IMR-90 (cell line): ENCODE data around the gene ASB7. TPM values are rescaled to one million over a fixed set of nuclear protein-coding genes. Genes with fewer than 3 reads are reported as not detected.

Experiments used
- ATAC-seq: fragments of 200-7000 bp; cut with Tn5 transposase; 2 replicates; pipeline ENCODE4 v1.9.1; 2020; ENCODE audit warnings: low read depth, mild to moderate bottlenecking, moderate library complexity
- BruUV-seq: library from RNA; stranded (reverse); fragments of 400-500 nt; replicated peaks from 2 replicates; lab custom pipeline; 2021; lab: Mats Ljungman, UMichigan
- CTCF ChIA-PET: fragments of 300-600 bp; formaldehyde crosslinking; extraction: SDS; loops from one replicate; lab custom pipeline; 2021; ENCODE audit warnings: antibody characterized with exemption; lab: Yijun Ruan, JAX
- POLR2A ChIA-PET: fragments of 300-600 bp; sonication (Branson Sonifier 250); formaldehyde crosslinking; loops from one replicate; lab custom pipeline; 2022; ENCODE audit warnings: antibody characterized with exemption; ENCODE audit not compliant: unreplicated experiment; lab: Charles Lee
- DNase-seq: peaks from one replicate; pipeline ENCODE4 v3.0.0; 2013
- H2AFZ ChIP-seq: replicated peaks from 2 replicates; pipeline ENCODE3; 2013; ENCODE audit warnings: low read length, mild to moderate bottlenecking; ENCODE audit not compliant: poor library complexity
- H2AK5ac ChIP-seq: 2 replicates; pipeline ENCODE4 v1.6.1; 2013; ENCODE audit warnings: low read depth, low read length, inconsistent platforms
- H2AK9ac ChIP-seq: replicated peaks from 2 replicates; pipeline ENCODE3; 2013; ENCODE audit warnings: mild to moderate bottlenecking, low read depth, low read length, moderate library complexity; ENCODE audit not compliant: poor library complexity
- H2BK120ac ChIP-seq: 2 replicates; pipeline ENCODE4 v1.6.1; 2013; ENCODE audit warnings: low read depth, low read length, inconsistent platforms
- H2BK15ac ChIP-seq: 3 replicates; pipeline ENCODE4 v1.6.1; 2013; ENCODE audit warnings: low read depth, low read length, inconsistent platforms
- H2BK20ac ChIP-seq: 2 replicates; pipeline ENCODE4 v1.6.1; 2013; ENCODE audit warnings: low read depth, mild to moderate bottlenecking, inconsistent platforms, low read length, moderate library complexity
- H2BK5ac ChIP-seq: 2 replicates; pipeline ENCODE4 v1.6.1; 2013; ENCODE audit warnings: mild to moderate bottlenecking, low read depth, low read length, inconsistent platforms; ENCODE audit not compliant: poor library complexity, severe bottlenecking
- H3K14ac ChIP-seq: replicated peaks from 2 replicates; pipeline ENCODE4 v1.6.1; 2013; ENCODE audit warnings: low read depth, low read length, inconsistent platforms
- H3K18ac ChIP-seq: 2 replicates; pipeline ENCODE4 v1.6.1; 2013; ENCODE audit warnings: low read depth, low read length, control low read depth
- H3K23ac ChIP-seq: 2 replicates; pipeline ENCODE4 v1.6.1; 2013; ENCODE audit warnings: low read depth, low read length, inconsistent platforms
- H3K27ac ChIP-seq: 2 replicates; pipeline ENCODE4 v1.5.1; 2013; ENCODE audit warnings: mild to moderate bottlenecking, control low read depth, low read length; ENCODE audit not compliant: insufficient read depth
- H3K27me3 ChIP-seq: 2 replicates; pipeline ENCODE4 v1.6.1; 2013; ENCODE audit warnings: low read length; ENCODE audit not compliant: control insufficient read depth, insufficient read depth
- H3K36me3 ChIP-seq: 2 replicates; pipeline ENCODE4 v1.6.1; 2013; ENCODE audit warnings: low read length, mixed read lengths; ENCODE audit not compliant: control insufficient read depth, insufficient read depth
- H3K4ac ChIP-seq: 2 replicates; pipeline ENCODE4 v1.6.1; 2013; ENCODE audit warnings: low read depth, low read length, inconsistent platforms
- H3K4me1 ChIP-seq: 2 replicates; pipeline ENCODE4 v1.6.1; 2013; ENCODE audit warnings: low read length, mixed read lengths; ENCODE audit not compliant: control insufficient read depth, insufficient read depth
- H3K4me2 ChIP-seq: 2 replicates; pipeline ENCODE4 v1.6.1; 2013; ENCODE audit warnings: low read depth, mild to moderate bottlenecking, control low read depth, low read length, moderate library complexity
- H3K4me3 ChIP-seq: 2 replicates; pipeline ENCODE4 v1.5.1; 2013; ENCODE audit warnings: low read depth, mild to moderate bottlenecking, control low read depth, low read length, moderate library complexity; ENCODE audit not compliant: insufficient read depth
- H3K56ac ChIP-seq: 2 replicates; pipeline ENCODE4 v1.6.1; 2013; ENCODE audit warnings: low read length, inconsistent platforms; ENCODE audit not compliant: insufficient read depth; ENCODE audit errors: extremely low read depth
- H3K79me1 ChIP-seq, 2 experiments: 2 replicates each; pipeline ENCODE4 v1.6.1; 2013; ENCODE audit warnings: low read length in 2 of 2, inconsistent platforms in 1 of 2, low read depth in 1 of 2
- H3K9ac ChIP-seq: 2 replicates; pipeline ENCODE4 v1.6.1; 2013; ENCODE audit warnings: low read depth, low read length, control low read depth
- H3K9me1 ChIP-seq: 2 replicates; pipeline ENCODE4 v1.6.1; 2013; ENCODE audit warnings: low read length, inconsistent platforms; ENCODE audit not compliant: insufficient read depth
- H3K9me3 ChIP-seq: 2 replicates; pipeline ENCODE4 v1.6.1; 2013; ENCODE audit warnings: low read length; ENCODE audit not compliant: control insufficient read depth, insufficient read depth
- H4K20me1 ChIP-seq: 2 replicates; pipeline ENCODE4 v1.6.1; 2013; ENCODE audit warnings: low read length, inconsistent platforms; ENCODE audit not compliant: insufficient read depth
- H4K5ac ChIP-seq: 2 replicates; pipeline ENCODE4 v1.6.1; 2013; ENCODE audit warnings: mild to moderate bottlenecking, low read depth, low read length, control low read depth
- H4K8ac ChIP-seq, 2 experiments: 2 replicates each; pipeline ENCODE4 v1.6.1; 2013; ENCODE audit warnings: low read depth in 2 of 2, low read length in 2 of 2, control low read depth in 1 of 2, inconsistent platforms in 1 of 2
- H4K91ac ChIP-seq: 2 replicates; pipeline ENCODE4 v1.6.1; 2013; ENCODE audit warnings: low read depth, low read length, inconsistent platforms; ENCODE audit not compliant: insufficient read depth
- CEBPB ChIP-seq: IDR thresholded peaks from 2 replicates; pipeline ENCODE4 v1.6.1; 2012; ENCODE audit warnings: low read depth, low read length, improper control_type of control experiment
- CHD1 ChIP-seq: IDR thresholded peaks from 2 replicates; pipeline ENCODE4 v1.6.1; 2012; ENCODE audit warnings: low read depth, low read length, improper control_type of control experiment
- CTCF ChIP-seq: conservative IDR thresholded peaks from 2 replicates; pipeline ENCODE4 v1.5.1; 2012; ENCODE audit warnings: mild to moderate bottlenecking, low read depth, low read length, improper control_type of control experiment
- FOS ChIP-seq: fragments of 150-350 bp; IDR thresholded peaks from 2 replicates; pipeline ENCODE4 v1.6.1; 2016; ENCODE audit warnings: low read depth, low read length
- MAFK ChIP-seq: IDR thresholded peaks from 2 replicates; pipeline ENCODE4 v1.6.1; 2012; ENCODE audit warnings: low read depth, low read length, improper control_type of control experiment
- MAZ ChIP-seq: IDR thresholded peaks from 2 replicates; pipeline ENCODE4 v1.6.1; 2012; ENCODE audit warnings: low read depth, mild to moderate bottlenecking, low read length, improper control_type of control experiment, moderate library complexity, borderline replicate concordance
- NFE2L2 ChIP-seq: fragments of 150-350 bp; IDR thresholded peaks from 2 replicates; pipeline ENCODE4 v1.6.1; 2016; ENCODE audit warnings: low read depth, mild to moderate bottlenecking, low read length
- POLR2A ChIP-seq: IDR thresholded peaks from 2 replicates; pipeline ENCODE4 v1.6.1; 2012; ENCODE audit warnings: mild to moderate bottlenecking, low read depth, low read length
- RCOR1 ChIP-seq: IDR thresholded peaks from 2 replicates; pipeline ENCODE4 v1.6.1; 2012; ENCODE audit warnings: mild to moderate bottlenecking, low read length, improper control_type of control experiment; ENCODE audit not compliant: insufficient replicate concordance
- RFX5 ChIP-seq: IDR thresholded peaks from 2 replicates; pipeline ENCODE4 v1.8.0; 2012; ENCODE audit warnings: low read depth, mild to moderate bottlenecking, low read length, moderate library complexity
- SMC3 ChIP-seq: fragments of 150-350 bp; IDR thresholded peaks from 2 replicates; pipeline ENCODE4 v1.6.1; 2016; ENCODE audit warnings: low read depth, mild to moderate bottlenecking, antibody characterized with exemption, low read length, moderate library complexity
- WGBS, 2 experiments: methylation state at CpG; one replicate each; pipeline versions ENCODE4 v1.1.5 to v1.1.7; 2013; ENCODE audit warnings: missing lambda C conversion rate in 2 of 2; ENCODE audit not compliant: insufficient read length in 1 of 2; ENCODE audit errors: extremely low coverage in 2 of 2; 5-methylcytosine and 5-hydroxymethylcytosine counted together
- dilution Hi-C: fragments of 300-500 bp; cut with HindIII; formaldehyde crosslinking; loops from one replicate; pipeline ENCODE4 v1.14.3; 2018; ENCODE audit warnings: low sequenced_read_pairs; ENCODE audit not compliant: unreplicated experiment
- in situ Hi-C: fragments of 300-500 bp; cut with MboI; formaldehyde crosslinking; loops from 3 replicates; pipeline ENCODE4 v1.14.3; 2019; ENCODE audit warnings: low sequenced_read_pairs, inconsistent platforms, mixed read lengths
- intact Hi-C: fragments of 100-400 bp; cut with micrococcal nuclease; formaldehyde crosslinking; loops from 2 replicates; pipeline ENCODE4 v1.10.0; 2022
- polyA plus RNA-seq, 3 experiments: library from polyadenylated mRNA; depleted of rRNA; stranded (reverse); fragments of >200 nt; gene quantifications; 2 replicates each; pipeline ENCODE4 v1.2.3, GENCODE V29; 2012; ENCODE audit warnings: low replicate concordance in 1 of 3
- total RNA-seq: library from RNA; depleted of rRNA; stranded (reverse); fragments of >200 nt; gene quantifications from 2 replicates; pipeline ENCODE4 v1.2.3, GENCODE V29; 2012

Gene ASB7
- total and polyA plus RNA-seq, 2 of the 4 experiments (the other 2 are of a cell fraction), result 7.7 to 16.7 TPM

GRCh38 chr15:100571592-100572167, 30.7 kb upstream of the ASB7 start:
- ATAC-seq (no peak), DNase-seq (no peak)
- Histone ChIP-seq H2AFZ (no peak overlapping the region), H3K36me3 (peaks cover 8% of the 10 kb centered on the region), H4K20me1 (no peaks in the 10 kb centered on the region), H2BK120ac (no peak overlapping the region), H2AK5ac (no peak overlapping the region), H3K27ac (no peak overlapping the region), H3K27me3 (no peaks in the 10 kb centered on the region), H3K9me3 (no peaks in the 10 kb centered on the region), H3K4ac (no peak overlapping the region), H2BK15ac (no peak overlapping the region), H2BK20ac (no peak overlapping the region), H3K9me1 (no peaks in the 10 kb centered on the region), H3K14ac (no peak overlapping the region), H4K8ac (no peak overlapping the region), H3K9ac (no peak overlapping the region), H3K56ac (no peak overlapping the region), H2AK9ac (no peak overlapping the region), H4K91ac (no peak overlapping the region), H2BK5ac (no peak overlapping the region), H3K4me3 (no peak overlapping the region), H3K4me2 (no peak overlapping the region), H4K5ac (no peak overlapping the region), H3K23ac (no peak overlapping the region), H3K18ac (no peak overlapping the region), H3K79me1 (no peaks in the 10 kb centered on the region; a peak in 2 of 4 replicates), H3K4me1 (0 out of 2 replicates have a peak, but pooled peaks cover 2% of the 10 kb centered on the region)
- dilution Hi-C loops (no loop called here), in situ Hi-C loops (no loop called here), intact Hi-C loops (loop anchor here (1.0 to 2.0 kb wide), 2 partner anchors 221 to 643 kb away; no protein-coding TSS in a partner anchor)
- TF ChIP-seq SMC3 (no peak), CHD1 (no peak), MAZ (no peak), MAFK (no peak), POLR2A (no peak), FOS (no peak), CTCF (no peak), RFX5 (no peak), NFE2L2 (no peak), RCOR1 (no peak), CEBPB (no peak)
- POLR2A ChIA-PET, result no interaction called here
- BruUV-seq, result no TSS peak
- WGBS, 2 experiments, result 100% methylated on average over 1 of the region's 6 CpGs; no CpG with 5 or more reads in 1 of the 2 experiments
- CTCF ChIA-PET, result interaction anchor here (1.3 to 1.4 kb wide), 2 partner anchors 14 to 222 kb away, joined by 5 to 8 read pairs; no protein-coding TSS in a partner anchor
